Neural progenitor cell (in vitro differentiated cells): ENCODE results near the gene RPS18.

ENCODE experiments used
- EZH2 ChIP-seq: fragments of 200-600 bp; sonication (generic); IDR thresholded peaks from 2 replicates; pipeline ENCODE4 v1.6.1; 2017; ENCODE audit warnings: antibody characterized with exemption, mild to moderate bottlenecking, moderate library complexity
- EZH2phosphoT487 ChIP-seq: fragments of 200-600 bp; sonication (generic); IDR thresholded peaks from 2 replicates; pipeline ENCODE4 v1.6.1; 2017; ENCODE audit warnings: antibody characterized with exemption
- TF ChIP-seq, protein P1 (sequence below): fragments of 200-600 bp; sonication (generic); IDR thresholded peaks from 2 replicates; pipeline ENCODE4 v1.5.1; 2017; ENCODE audit warnings: antibody characterized with exemption, mild to moderate bottlenecking

DNA sequence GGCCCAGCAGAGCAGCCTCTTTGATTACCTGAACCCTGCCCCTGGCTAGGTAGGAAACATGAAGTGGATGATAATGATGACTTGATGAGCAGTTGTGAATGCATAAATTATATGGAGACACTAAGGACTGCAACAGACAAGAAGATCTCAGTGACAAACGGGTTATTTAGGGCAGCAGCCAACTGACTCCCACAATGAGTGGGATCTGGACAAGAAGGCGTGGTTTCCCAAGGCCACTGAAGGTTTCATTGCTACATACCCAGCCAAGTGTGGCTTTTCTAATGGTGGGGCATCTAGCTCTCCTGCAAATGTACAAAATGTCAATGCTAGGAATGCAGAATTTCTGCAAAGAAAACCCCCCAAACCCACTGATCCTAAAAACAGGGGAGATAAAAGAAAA lies 34.1 kb upstream of the RPS18 start:
- TF ChIP-seq, protein P1, sequence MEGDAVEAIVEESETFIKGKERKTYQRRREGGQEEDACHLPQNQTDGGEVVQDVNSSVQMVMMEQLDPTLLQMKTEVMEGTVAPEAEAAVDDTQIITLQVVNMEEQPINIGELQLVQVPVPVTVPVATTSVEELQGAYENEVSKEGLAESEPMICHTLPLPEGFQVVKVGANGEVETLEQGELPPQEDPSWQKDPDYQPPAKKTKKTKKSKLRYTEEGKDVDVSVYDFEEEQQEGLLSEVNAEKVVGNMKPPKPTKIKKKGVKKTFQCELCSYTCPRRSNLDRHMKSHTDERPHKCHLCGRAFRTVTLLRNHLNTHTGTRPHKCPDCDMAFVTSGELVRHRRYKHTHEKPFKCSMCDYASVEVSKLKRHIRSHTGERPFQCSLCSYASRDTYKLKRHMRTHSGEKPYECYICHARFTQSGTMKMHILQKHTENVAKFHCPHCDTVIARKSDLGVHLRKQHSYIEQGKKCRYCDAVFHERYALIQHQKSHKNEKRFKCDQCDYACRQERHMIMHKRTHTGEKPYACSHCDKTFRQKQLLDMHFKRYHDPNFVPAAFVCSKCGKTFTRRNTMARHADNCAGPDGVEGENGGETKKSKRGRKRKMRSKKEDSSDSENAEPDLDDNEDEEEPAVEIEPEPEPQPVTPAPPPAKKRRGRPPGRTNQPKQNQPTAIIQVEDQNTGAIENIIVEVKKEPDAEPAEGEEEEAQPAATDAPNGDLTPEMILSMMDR: no peak
- TF ChIP-seq EZH2phosphoT487 (no peak), EZH2 (no peak)
